Bronchial epithelial cell (primary cell): ENCODE data around the gene CCSER1. TPM values are rescaled to one million over a fixed set of nuclear protein-coding genes. Genes with fewer than 3 reads are reported as not detected.
A peak's percentile ranks its signal among the peaks of the same experiment; 100 is the strongest.

Experiments
- DNase-seq: peaks from one replicate; pipeline ENCODE4 v3.0.0-alpha.2; 2010; ENCODE audit warnings: low read depth
- FAIRE-seq: peaks from 2 replicates; lab custom pipeline; 2011; peaks lifted over from hg19 to GRCh38; lab: Jason Lieb, UNC
- H3K27me3 ChIP-seq: 2 replicates; pipeline ENCODE4 v1.5.1; 2011; ENCODE audit warnings: low read length; ENCODE audit not compliant: control insufficient read depth, insufficient read depth
- H3K36me3 ChIP-seq: 2 replicates; pipeline ENCODE4 v1.5.1; 2011; ENCODE audit warnings: low read length; ENCODE audit not compliant: control insufficient read depth, insufficient read depth
- H3K4me3 ChIP-seq: 2 replicates; pipeline ENCODE4 v1.5.1; 2011; ENCODE audit warnings: mild to moderate bottlenecking, low read depth, low read length, control low read depth
- CTCF ChIP-seq: IDR thresholded peaks from 2 replicates; pipeline ENCODE4 v1.5.1; 2011; ENCODE audit warnings: mild to moderate bottlenecking, moderate library complexity, low read length, control low read depth, inconsistent platforms; ENCODE audit not compliant: insufficient read depth, severe bottlenecking
- total RNA-seq: library from RNA; depleted of rRNA; stranded (reverse); fragments of >200 nt; gene quantifications from 2 replicates; pipeline ENCODE4 v1.2.1, GENCODE V29; 2014

The CCSER1 gene
- total RNA-seq, 1 donor from 2014 or later: 6.6 TPM

DNA sequence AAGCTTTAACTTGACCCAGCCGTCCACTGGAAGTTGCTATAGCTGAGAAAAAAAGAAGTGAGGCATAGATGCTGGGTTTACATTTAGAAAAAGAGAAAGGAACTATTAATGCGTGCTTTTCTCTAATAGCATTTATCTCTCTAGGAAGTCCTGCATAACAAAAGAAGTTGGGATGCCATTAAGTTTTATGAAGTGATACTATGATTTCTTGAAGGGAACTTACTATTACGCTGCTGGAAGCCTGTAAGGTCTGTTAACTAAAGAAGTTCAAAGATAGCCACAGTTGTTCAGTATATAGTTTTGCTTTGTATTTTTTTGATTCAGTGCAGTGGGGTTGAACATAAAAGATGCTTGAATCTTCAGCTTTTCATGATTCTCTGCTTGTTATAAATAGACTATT, 203.4 kb downstream of the CCSER1 start:
- Histone ChIP-seq H3K27me3 (no peaks in the 10 kb centered on the region), H3K36me3 (no peaks in the 10 kb centered on the region), H3K4me3 (no peak overlapping the region)
- DNase-seq (no peak), FAIRE-seq (no peak)
- no peak for TF ChIP-seq CTCF

DNA sequence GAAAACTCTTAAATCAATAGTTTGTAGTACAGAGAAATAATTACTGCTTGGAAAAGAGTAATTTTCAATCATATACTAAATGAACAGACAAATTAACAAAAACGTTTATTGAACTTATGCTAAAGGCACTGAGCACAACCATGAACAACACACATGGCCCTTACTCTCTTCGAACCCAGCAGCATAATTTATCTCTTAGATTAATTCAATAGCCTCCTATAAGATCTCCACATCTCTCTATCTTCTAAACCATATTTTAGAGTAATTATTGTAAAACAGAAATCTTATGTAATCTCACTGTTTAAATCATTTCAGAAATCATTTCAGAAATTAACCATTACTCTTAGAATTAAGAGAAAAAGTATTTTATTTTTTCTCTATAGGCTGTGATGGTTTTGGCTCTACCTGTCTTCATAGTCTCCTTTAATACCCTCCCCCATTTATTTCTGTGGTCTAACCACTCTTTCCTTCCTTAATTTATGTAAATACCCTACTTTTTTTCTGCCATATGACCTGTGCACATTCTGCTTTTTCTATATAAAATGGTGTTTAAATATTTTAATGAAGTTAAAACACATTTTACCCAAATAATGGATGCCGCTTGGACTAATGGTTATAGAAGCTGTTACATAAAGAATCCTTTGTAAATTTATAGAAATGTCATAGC, 218.5 kb downstream of the CCSER1 start:
- Histone ChIP-seq H3K4me3 (no peak overlapping the region), H3K27me3 (no peaks in the 10 kb centered on the region), H3K36me3 (no peaks in the 10 kb centered on the region)
- DNase-seq (no peak), FAIRE-seq (no peak)
- TF ChIP-seq CTCF: no peak

DNA sequence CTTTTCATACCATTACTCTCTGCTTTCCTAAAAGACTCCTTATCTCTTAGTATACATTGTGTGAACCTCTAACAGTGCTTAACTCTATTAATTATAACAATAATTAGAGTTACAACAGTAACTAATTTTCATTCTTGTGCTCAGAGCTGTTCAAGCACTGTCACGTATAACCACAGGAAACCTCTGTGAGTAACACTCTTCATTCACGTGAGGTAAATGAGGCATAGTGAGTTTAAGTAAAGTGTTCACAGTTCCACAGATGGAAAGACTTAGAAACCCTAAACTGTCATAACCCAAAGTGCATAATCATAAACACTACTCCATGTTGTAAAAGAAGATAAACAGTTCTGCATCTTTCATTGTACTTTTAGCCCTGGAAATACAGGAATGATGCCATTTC, 222.4 kb downstream of the CCSER1 start:
- H3K36me3 ChIP-seq: no peaks in the 10 kb centered on the region
- TF ChIP-seq CTCF: no peak
- DNase-seq: peak; percentile 28
- no peak overlapping the region for H3K4me3 ChIP-seq
- no peak for FAIRE-seq
- H3K27me3 ChIP-seq: no peaks in the 10 kb centered on the region

DNA sequence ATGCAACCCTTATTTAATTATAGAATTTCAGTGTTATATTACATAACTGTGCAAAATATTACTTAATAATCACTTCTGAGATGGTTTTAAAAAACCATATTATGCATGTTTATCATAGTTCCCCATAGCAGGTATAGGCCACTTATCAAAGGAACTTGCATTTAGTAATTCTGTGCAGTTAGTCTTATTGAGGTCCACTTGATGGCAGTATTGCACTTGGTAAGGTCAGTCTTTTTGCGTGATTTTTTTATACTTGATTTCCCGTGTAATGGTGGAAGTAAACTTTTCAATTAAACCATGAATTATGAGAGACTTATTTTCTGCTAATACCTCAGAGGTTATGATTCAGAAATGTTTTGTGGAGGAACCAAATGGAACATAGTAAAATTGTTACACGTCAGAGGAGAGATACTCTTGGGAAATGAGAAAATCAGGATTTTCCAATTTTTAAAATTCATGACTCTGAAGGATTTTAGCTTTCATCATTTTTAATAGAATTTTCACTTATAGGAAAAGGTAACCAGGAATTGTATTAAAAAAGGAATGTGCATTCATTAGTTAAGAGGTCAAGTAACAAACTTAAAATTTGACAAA, 230.0 kb downstream of the CCSER1 start:
- TF ChIP-seq CTCF: peak; percentile 36
- Histone ChIP-seq H3K27me3 (no peaks in the 10 kb centered on the region), H3K36me3 (no peaks in the 10 kb centered on the region), H3K4me3 (no peak overlapping the region)
- FAIRE-seq (no peak), DNase-seq (peak; percentile 71)

GRCh38 chr4:90375081-90375480, 247.9 kb downstream of the CCSER1 start:
- no peak for DNase-seq
- H3K36me3 ChIP-seq: no peaks in the 10 kb centered on the region
- H3K27me3 ChIP-seq: no peaks in the 10 kb centered on the region
- no peak overlapping the region for H3K4me3 ChIP-seq
- no peak for TF ChIP-seq CTCF
- no peak for FAIRE-seq
